ENCODE measurements around the gene NCOA3. TPM values are rescaled to one million over a fixed set of nuclear protein-coding genes. Genes with fewer than 3 reads are reported as not detected.
"Not testable (repeated sequence)": the region's sequence is repeated elsewhere in the genome, so short reads cannot be mapped to it uniquely, and the experiment has no call there.

Gene NCOA3
- polyA plus RNA-seq, 10 donors = 12.9 to 18.9 (median 16.3) TPM

DNA sequence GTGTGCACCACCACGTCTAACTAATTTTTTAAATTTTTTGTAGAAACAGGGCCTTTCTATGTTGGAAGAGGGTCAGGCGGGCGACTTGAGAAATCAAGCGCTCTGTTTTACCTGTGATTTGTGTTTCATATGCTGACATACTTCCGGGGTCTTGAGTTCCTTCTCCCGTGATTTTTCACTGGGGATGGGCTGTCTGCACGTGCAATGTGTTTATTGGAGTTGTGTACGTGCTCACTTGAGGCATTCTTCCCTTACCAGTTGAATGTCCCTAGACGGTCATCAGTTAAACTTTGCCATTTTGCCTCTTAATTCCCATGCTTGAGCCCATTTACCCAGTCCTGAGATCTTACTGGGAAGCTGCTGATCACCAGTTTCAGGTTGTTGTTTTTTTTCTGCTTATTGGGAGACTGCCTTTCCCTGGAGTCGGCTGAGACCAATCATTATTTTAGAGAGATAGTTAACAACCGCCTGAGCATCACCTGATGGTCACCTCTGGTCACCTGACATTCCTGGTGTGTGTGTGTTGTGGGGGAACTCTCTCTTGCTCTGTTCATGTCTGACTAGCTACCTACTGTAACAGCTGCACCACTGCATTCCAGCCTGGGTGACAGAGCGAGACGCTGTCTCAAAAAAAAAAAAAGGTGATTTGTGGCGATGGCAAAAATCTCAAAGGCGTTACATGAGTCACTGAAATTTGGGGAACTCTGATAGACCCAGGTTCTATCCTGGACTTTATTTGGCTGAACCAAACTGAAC, 34.8 kb upstream of the NCOA3 start:
- no peak for DNase-seq

DNA sequence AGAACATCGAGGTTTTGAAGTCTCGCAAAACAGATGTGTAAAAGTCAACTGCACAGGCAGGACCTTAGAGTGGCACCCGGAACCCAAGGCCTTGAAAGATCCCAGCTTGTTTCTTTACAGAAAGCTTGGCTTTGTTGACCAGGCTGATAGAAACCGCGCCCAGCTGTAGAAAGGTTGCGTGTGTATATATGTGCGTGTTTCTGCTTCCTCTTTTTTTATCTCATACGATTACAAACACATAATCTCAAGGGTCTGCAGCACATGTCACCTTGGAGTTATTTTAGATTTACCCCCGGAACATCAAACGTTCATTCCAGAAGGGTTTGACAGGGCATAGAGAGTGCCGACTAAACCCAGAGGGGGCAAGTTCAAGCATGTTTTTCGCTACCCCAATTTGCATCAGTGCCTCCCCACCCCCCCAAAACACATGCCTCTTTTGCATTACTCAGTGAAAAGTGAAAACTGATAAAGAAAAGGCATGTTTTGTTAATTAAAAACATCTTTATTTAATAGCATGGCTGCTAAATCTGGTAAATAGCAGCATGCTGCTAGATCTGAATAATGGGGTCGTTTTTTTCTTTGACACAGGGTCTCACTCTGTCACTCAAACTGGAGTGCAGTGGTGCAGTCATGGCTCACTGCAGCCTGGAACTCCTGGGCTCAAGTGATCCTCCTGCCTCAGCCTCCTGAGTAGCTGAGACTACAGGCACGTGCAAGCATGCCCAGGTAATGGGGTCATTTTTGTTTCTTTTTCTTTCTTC, 33.2 kb upstream of the NCOA3 start:
- no peak for DNase-seq

DNA sequence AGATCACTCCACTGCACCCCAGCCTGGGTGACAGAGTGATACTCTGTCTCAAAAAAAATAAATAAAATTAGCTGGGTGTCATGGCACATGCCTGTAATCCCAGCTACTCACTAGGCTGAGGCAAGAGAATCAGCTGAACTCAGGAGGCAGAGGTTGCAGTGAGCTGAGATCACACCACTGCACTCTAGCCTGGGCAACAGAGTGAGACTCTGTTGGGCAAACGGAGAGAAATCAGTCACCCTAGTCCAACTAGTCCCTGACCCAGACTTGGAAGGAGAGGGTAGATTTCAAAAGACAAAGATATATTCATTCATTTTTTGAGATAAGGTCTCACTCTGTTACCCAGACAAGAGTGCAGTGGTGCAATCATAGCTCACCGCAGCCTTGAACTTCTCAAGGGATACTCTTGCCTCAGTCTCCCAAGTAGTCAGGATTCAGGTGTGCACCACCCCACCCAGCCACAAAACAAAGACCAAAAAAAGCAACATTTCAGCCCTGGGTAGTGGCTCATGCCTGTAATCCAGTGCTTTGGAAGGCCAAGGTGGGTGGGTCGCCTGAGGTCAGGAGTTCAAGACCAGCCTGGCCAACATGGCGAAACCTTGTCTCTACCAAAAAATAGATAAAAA, 26.2 kb upstream of the NCOA3 start:
- DNase-seq = no peak

DNA sequence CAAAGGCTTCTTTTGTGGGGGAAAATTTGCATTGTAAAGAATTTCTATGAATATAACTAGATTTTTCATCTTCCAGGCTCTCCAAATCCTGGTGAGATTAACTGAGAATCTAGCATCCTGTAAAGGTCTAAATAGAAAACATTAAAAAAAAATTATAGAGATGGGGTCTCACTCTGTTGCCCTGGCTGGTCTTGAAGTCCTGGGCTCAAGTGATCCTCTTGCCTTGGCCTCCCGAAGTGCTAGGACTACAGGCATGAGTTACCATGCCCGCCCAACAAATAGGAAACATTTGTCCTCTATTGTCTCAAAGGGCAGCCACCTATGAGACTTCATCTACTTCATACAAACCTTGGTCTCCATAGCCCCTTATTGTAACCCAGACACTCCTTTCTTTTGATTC, 25.2 kb upstream of the NCOA3 start:
- DNase-seq = no peak

DNA sequence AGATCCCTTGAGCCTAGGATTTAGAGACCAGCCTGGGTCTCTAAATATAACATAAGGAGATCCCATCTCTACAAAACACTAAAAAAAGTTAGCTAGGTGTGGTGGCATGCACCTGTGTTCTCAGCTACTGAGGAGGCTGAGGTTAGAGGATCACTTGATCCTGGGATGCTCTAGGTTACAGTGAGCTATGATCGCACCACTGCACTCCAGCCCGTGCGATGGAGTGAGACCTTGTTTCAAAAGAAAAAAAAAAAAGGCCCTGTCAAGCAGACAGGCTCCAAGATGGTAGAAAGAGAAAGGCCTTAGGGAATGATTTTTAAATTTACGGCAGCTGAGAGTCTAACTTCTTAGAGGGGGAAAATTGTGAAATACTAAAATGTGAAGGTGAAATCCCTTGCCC, 22.6 kb upstream of the NCOA3 start:
- no peak for DNase-seq

DNA sequence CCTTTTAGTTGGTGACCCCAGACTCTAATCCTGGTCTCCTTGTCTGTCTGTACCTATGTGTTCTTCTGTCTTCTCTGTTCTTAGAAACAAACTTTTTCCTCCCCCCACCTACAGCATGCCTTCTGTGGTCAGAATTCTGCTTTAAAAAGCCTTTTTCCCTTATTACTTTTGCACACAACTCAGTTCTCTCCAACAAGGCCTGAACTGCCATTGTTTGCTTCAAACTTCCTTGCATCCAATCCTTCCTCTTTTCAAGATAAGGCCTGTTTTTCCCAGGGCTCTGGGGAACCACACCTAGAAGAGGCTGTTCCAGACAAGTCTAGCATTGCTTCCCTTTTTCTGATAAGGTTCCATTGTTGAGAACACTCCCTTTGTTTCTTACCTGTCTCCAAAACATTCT, 22.2 kb upstream of the NCOA3 start:
- no peak for DNase-seq

DNA sequence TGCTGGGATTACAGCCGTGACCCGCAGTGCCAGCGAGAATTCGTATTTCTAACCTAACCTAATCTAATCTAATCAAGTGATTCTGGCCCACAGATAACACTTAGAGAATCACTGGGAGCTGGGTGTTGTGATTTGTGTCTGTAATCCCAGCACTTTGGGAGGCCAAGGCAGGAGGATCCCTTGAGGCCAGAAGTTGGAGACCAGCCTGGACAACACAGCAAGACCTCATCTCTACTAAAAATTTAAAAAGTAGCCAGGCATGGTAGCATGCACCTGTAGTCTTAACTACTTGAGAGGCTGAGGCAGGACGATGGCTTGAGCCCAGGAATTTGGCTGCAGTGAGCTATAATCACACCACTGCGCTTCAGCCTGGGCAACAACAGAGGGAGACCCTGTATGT, 21.4 kb upstream of the NCOA3 start:
- no peak for DNase-seq

DNA sequence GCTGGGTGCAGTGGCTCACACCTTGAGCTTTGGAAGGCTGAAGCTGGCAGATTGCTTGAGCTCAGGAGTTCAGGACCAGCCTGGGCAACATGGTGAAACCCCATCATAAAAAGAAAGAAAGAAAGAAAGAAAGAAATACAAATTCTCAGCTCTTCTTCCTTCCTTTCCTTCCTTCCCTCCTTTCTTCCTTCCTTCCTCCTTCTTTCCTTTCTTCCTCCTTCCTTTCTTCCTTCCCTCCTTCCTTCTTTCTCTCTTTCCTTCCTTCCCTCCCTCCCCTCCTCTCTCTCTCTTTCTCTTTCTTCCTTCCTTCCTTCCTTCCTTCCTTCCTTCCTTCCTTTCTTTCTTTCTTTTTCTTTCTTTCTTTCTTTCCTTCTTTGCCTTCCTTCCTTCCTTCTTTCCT, 21.0 kb upstream of the NCOA3 start:
- no peak for DNase-seq

DNA sequence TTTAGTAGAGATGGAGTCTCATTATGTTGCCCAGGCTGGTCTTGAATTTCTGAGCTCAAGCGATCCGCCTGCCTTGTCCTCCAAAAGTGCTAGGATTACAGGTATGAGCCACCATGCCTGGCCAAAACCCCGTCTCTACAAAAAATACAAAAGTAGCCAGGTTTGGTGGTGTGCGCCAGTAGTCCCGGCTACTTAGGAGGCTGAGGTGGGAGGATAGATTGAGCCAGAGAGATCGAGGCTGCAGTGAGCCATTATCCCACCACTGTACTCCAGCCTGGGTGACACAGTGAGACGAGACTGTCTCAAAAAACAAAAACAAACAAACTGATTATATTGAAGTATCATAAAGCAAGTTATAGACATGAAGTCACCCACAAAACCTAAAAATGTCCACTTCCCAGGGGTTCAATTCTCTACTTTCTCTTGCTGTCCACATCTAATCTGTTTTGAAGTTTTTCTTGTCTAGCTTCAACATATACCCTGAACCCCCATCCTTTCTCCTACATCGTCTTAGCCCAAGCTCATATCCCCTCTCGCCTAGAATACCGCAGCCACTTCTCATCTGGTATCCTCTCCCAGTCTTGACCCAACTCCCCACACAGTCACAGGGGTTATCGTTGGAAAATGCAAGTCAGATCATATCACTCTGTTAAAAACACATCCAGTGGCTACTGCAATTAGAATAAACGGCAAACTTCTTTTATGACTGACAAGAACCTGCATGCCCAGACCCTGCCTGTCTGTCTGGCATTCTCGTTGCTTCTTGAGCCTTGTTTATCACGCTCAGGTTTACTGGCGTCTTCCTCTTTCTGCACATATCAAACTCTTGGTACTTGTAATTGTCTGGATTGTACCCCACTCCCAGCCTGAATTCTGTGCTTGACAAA, 20.1 kb upstream of the NCOA3 start:
- DNase-seq = no peak

DNA sequence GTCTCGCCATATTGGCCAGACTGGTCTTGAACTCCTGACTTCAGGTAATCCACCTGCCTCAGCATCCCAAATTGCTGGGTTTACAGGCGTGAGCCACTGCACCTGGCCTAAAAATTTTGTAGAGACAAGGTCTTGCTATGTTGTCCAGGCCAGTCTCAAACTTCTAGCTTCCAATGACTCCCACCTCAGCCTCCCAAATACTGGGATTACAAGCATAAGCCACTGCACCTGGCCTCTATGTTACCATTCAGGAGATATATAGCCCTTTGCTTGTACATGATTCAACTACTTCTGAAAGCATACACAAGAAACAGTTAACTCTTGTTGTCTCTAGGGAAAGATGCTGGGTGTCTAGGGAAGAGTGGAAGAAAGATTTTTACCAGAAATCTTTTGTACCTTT, 19.0 kb upstream of the NCOA3 start:
- no peak for DNase-seq

DNA sequence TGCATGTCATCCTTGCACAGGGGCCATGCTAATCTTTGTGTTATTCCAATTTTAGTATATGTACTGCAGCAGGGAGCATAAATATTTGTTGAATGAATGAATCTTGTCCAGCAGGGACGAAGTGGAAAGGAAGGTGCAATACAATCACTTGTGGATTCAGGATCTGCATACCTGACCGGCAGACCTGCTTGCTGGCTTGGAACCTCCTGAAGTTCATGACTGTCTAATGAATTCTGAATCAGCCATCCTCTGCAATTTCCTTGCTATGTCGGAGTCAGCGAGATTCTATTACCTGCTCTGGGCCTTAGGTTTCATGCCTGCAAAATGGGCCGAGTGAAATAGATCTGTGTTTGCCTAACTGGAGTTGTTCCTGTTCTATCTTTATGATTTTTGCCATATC, 17.4 kb upstream of the NCOA3 start:
- no peak for DNase-seq

DNA sequence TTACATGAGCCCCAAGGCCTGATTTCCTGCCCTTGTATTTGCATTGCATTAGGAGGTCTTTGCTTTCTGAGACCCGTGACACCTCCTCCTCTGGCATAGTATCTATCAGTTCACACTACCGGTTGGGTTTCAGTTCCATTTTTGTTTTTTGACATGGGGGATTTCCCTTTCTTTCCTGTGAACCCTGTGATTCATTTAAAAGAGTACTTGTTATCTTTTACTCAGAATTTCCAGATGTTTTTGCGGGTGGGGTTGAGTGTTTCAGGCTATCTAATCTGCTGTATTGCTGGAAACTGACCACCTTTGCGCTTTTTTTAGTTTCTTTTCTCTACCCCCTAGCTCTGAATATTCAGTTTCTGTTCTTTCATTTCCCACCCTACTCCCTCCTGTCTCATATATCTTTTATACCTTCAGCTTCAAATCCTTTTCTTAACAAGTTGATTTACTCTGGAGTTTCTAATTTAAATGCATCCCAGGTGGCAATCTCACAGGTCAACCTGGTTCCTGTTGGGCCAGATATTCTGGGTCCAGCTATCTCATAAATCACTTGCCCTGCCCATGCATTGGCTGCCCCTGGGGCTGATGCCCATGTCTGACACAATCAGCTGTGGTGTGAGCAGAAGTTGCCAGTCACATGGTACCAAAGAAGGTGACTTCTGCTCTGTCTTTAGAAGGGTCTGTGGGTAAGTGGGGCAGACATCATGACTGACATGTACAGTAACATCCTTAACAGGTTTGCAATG, 14.3 kb upstream of the NCOA3 start:
- DNase-seq = no peak

DNA sequence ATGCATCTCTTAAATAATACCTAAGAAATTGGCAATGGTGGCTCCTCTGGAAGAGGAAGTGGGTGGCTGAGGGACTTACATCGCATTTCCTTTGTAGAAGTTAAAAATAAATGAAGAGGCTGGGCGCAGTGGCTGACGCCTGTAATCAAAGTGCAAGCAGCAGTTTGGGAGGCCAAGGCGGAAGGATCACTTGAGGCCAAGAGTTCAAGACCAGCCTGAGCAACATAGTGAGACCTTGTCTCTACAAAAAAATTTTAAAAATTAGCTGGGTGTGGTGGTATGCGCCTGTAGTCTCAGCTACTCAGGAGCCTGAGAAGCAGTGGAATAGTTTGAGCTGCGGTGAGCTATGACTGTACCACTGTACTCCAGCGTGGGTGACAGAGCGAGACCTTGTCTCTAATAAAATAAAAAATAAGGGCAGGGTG, 12.2 kb upstream of the NCOA3 start:
- DNase-seq = no peak

DNA sequence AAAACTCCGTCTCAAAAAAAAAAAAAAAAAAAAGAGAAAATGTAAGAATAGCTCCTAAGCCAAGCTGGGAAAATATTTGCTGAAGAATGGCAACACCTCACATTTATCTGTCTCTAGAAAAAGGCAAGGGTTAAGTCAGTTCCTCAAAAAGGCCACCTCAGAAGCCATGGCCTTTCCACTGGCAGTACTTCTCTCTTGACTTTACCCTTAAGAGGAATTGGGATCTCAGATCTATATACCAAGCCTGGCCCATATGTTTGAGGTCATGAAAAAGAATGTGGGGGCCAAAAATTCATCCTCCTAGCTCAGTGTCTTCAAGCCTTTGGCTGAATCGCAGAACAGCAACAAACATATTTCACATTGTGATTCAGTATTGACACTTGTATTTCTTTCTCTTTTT, 10.9 kb upstream of the NCOA3 start:
- DNase-seq = no peak

DNA sequence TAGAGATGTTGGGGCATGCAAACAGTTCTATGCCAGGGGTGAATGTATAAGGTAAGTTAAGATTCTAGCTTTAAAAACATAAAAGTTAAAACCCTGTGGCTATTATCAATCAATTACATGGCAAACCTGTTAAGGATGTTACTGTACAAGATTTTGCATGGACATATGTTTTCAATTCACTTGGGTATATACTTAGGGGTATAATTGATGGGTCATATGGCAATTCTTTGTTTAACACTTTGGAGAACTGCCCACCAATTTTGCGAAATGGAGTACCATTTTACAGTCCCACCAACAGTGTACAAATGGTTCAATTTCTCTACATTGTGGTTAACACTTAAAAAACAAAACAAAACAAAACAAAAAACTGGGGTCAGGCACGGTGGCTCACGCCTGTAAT, 9.4 kb upstream of the NCOA3 start:
- no peak for DNase-seq

DNA sequence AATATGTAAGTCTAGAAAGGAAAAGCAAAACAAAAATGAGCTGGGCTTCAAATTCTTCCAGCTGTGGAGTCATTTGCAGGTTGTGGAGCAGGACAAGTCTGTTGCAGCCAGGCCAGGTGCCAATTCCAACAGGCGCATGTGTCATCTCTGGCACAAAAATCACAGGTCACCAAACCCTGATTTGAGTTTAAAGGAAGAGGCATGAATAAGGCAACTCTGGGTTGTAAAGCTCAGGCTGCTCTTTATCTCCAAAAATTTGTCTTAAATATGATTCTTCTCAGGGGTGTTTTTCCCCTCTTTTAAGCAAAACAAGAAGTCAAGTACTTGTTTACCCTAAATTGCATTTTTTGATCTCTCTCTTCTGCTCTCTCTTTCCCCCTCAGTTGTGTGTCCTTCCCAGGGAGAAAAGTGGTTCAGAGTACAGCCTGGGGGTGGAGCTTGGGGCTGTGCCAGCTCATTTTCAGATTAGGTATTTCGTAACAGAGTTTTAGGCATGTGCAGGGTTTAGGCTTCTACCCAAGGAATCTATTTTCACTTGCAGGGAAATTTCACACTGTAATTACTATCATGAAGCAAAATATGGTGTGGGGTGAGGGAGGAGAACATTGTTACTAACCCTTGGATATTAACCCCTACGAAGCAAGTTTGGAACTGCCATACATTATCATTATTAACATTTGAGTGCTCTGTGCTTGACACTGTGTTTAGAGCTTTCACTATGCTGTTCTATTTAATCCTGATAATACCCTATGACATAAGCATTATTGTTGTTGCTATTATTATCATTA, 8.3 kb upstream of the NCOA3 start:
- DNase-seq = peak; percentile 78 to 92 (median 85)

DNA sequence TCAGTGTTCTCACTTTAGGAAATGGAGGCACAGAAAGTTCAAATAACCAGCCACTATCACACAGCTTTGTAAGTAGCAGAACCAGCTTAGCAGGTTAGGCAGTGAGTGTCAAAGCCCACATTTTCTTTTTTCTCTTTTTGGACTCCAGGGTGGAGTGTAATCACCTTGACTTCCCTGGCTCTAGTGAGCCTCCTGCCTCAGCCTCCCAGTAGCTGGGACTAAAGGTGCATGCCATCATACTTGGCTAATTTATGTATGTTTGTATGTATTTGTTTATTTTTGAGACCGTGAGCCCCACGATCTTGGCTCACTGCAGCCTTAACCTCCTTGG, 7.8 kb upstream of the NCOA3 start:
- DNase-seq = no peak

DNA sequence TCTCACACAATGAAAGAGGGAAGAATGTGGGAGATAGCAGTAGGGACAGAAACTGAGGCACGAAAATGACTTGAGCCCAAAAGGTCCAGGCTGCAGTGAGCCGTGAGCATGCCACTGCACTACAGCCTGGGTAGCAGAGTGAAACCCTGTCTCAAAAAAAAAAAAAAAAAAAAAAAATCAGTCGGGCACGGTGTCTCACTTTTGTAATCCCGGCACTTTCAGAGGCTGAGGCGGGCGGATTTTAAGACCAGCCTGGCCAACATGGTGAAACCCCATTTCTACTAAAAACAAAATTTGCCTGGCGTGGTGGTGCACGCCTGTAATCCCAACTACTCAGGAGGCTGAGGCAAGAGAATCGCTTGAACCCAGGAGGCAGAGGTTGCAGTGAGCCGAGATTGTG, 7.1 kb upstream of the NCOA3 start:
- not testable (repeated sequence) for DNase-seq

DNA sequence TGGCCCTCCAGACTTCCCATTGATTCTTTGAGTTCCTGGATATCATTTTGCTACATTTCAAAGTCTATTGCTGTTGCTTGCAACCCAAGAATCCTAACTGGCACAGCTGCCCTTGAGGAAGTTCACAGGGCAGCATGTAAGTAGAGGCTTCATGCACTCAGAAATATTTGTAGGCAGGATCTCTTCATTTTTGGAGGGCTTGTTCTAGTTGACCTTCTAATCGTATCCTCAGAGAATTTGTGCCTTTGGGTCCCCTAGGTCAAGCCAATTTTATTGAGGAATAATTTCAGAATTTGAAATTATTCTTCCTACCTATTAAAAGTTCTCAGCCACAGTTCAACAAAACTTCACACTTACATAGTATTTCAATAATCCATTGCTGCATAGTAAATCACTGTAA, 5.6 kb upstream of the NCOA3 start:
- no peak for DNase-seq

DNA sequence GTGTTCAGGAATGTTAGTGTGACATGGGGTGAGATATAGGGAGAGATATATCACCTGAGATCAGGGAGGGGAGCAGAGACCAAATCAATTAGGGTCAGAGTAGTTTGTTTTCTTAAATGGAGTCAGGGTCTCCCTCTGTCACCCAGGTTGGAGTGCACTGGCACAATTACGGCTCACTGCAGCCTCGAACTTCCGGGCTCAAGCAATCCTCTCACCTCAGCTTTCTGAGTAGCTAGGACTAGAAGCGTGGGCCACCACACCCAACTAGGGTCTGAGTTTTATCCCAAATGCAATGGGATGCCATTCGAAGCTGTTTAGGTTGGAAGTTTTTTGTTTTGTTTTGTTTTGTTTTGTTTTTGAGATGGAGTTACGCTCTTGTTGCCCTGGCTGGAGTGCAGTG, 3.1 kb upstream of the NCOA3 start:
- DNase-seq = no peak

DNA sequence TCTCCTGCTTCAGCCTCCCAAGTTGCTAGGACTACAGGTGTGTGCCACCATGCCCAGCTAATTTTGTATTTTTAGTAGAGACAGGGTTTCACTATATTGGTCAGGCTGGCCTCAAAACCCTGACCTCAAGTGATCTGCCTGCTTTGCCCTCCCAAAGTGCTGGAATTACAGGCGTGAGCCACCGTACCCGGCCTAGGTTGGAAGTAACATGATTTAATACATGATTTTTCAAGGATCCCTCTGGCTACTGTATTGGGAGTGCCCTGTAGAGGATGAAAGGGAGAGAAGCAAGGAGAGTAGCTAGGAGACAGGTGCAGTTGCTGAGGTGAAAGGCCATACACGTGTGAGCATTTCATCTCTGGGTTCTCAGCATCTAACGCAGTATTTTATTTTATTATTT, 2.6 kb upstream of the NCOA3 start:
- no peak for DNase-seq
